Measurements from ENCODE around the gene KCNMA1.

Gene KCNMA1

GRCh38 chr10:77091597-77092165 lies 545.9 kb downstream of the KCNMA1 start:
- FAIRE-seq (no peak), DNase-seq (ENCODE audit: insufficient read length, low spot score) (no peak)
- TF ChIP-seq CTCF (IDR thresholded peaks at IDR 0.05; ENCODE audit: insufficient read depth, missing control alignments), result no peak

GRCh38 chr10:77090381-77091356 lies 546.9 kb downstream of the KCNMA1 start:
- DNase-seq (ENCODE audit: insufficient read length, low spot score), result peak; percentile 53
- peak; percentile 91 for FAIRE-seq
- no peak for TF ChIP-seq CTCF (IDR thresholded peaks at IDR 0.05; ENCODE audit: insufficient read depth, missing control alignments)

- FAIRE-seq (no peak), DNase-seq (ENCODE audit: insufficient read length, low spot score) (no peak)
- TF ChIP-seq CTCF (IDR thresholded peaks at IDR 0.05; ENCODE audit: insufficient read depth, missing control alignments), result no peak
Measured at GRCh38 chr10:77087366-77087765, 550.2 kb downstream of the KCNMA1 start.

- no peak for FAIRE-seq
- no peak for TF ChIP-seq CTCF (IDR thresholded peaks at IDR 0.05; ENCODE audit: insufficient read depth, missing control alignments)
- DNase-seq (ENCODE audit: insufficient read length, low spot score), result no peak
Measured at GRCh38 chr10:77086081-77086480, 551.5 kb downstream of the KCNMA1 start.

GRCh38 chr10:77085344-77085743 lies 552.3 kb downstream of the KCNMA1 start:
- no peak for FAIRE-seq
- no peak for DNase-seq (ENCODE audit: insufficient read length, low spot score)
- no peak for TF ChIP-seq CTCF (IDR thresholded peaks at IDR 0.05; ENCODE audit: insufficient read depth, missing control alignments)

GRCh38 chr10:77084431-77085144 lies 553.0 kb downstream of the KCNMA1 start:
- FAIRE-seq, result no peak
- no peak for DNase-seq (ENCODE audit: insufficient read length, low spot score)

More at GRCh38 chr10:77084431-77085144, 553.0 kb downstream of the KCNMA1 start:
- no peak for TF ChIP-seq CTCF (IDR thresholded peaks at IDR 0.05; ENCODE audit: insufficient read depth, missing control alignments)

Measured in D721Med (cell line).